GDM1 (cell line): Measurements from ENCODE around the gene TRABD2B.

Source experiments
- DNase-seq: peaks from one replicate; lab custom pipeline; 2025; lab: John Stamatoyannopoulos, UW

TRABD2B gene

GRCh38 chr1:47795102-47795501 is 202.1 kb downstream of the TRABD2B start:
- no peak for DNase-seq

- no peak for DNase-seq
These were observed 202.7 kb downstream of the TRABD2B start for GRCh38 chr1:47794530-47794929.

- DNase-seq = no peak
These were observed 203.1 kb downstream of the TRABD2B start for GRCh38 chr1:47794081-47794480.

GRCh38 chr1:47793563-47793962 is 203.6 kb downstream of the TRABD2B start:
- DNase-seq = no peak

- no peak for DNase-seq
These were observed 204.4 kb downstream of the TRABD2B start for GRCh38 chr1:47792779-47793178.

GRCh38 chr1:47791879-47792608 is 205.1 kb downstream of the TRABD2B start:
- DNase-seq = no peak

- no peak for DNase-seq
These were observed 208.4 kb downstream of the TRABD2B start for GRCh38 chr1:47788761-47789160.

GRCh38 chr1:47787560-47787959 is 209.6 kb downstream of the TRABD2B start:
- no peak for DNase-seq

- DNase-seq = no peak
These were observed 210.9 kb downstream of the TRABD2B start for GRCh38 chr1:47786316-47786715.

- no peak for DNase-seq
These were observed 211.5 kb downstream of the TRABD2B start for GRCh38 chr1:47785561-47786271.

GRCh38 chr1:47785118-47785517 is 212.1 kb downstream of the TRABD2B start:
- DNase-seq = no peak

GRCh38 chr1:47784497-47784822 is 212.7 kb downstream of the TRABD2B start:
- no peak for DNase-seq

GRCh38 chr1:47783638-47784496 is 213.3 kb downstream of the TRABD2B start:
- no peak for DNase-seq

- no peak for DNase-seq
These were observed 214.6 kb downstream of the TRABD2B start for GRCh38 chr1:47782414-47783166.

- DNase-seq = no peak
These were observed 215.8 kb downstream of the TRABD2B start for GRCh38 chr1:47781171-47781959.

GRCh38 chr1:47780469-47780995 is 216.7 kb downstream of the TRABD2B start:
- DNase-seq = no peak

GRCh38 chr1:47779613-47780012 is 217.6 kb downstream of the TRABD2B start:
- no peak for DNase-seq

GRCh38 chr1:47778280-47778679 is 218.9 kb downstream of the TRABD2B start:
- DNase-seq = no peak

- no peak for DNase-seq
These were observed 219.9 kb downstream of the TRABD2B start for GRCh38 chr1:47777322-47777721.

GRCh38 chr1:47776667-47777131 is 220.5 kb downstream of the TRABD2B start:
- DNase-seq = no peak
